GM18951 (cell line): ENCODE data around the gene TEX48.

Source experiments
- POLR2A ChIP-seq: IDR thresholded peaks from 4 replicates; pipeline ENCODE4 v1.6.1; 2011; ENCODE audit warnings: mild to moderate bottlenecking; ENCODE audit not compliant: insufficient read length, insufficient read depth; ENCODE audit errors: extremely low read depth
- in situ Hi-C: fragments of 300-500 bp; cut with MboI; formaldehyde crosslinking; loops from one replicate; pipeline ENCODE4 v1.12.0; 2022; ENCODE audit warnings: low sequenced_read_pairs, mixed read lengths, inconsistent platforms; ENCODE audit not compliant: unreplicated experiment

The TEX48 gene

GRCh38 chr9:114689813-114690212 is 7.8 kb upstream of the TEX48 start:
- no peak for TF ChIP-seq POLR2A
- in situ Hi-C loops: no loop called here

GRCh38 chr9:114688909-114689610 is 7.1 kb upstream of the TEX48 start:
- in situ Hi-C loops: no loop called here
- no peak for TF ChIP-seq POLR2A

GRCh38 chr9:114688379-114688778 is 6.4 kb upstream of the TEX48 start:
- TF ChIP-seq POLR2A: no peak
- in situ Hi-C loops: no loop called here

GRCh38 chr9:114687034-114687433 is 5.0 kb upstream of the TEX48 start:
- in situ Hi-C loops: no loop called here
- no peak for TF ChIP-seq POLR2A

- in situ Hi-C loops: no loop called here
Observed at GRCh38 chr9:114685951-114686350, 4.0 kb upstream of the TEX48 start.

GRCh38 chr9:114684036-114684435 is 2.0 kb upstream of the TEX48 start:
- in situ Hi-C loops: no loop called here

More at GRCh38 chr9:114685951-114686350, 4.0 kb upstream of the TEX48 start:
- no peak for TF ChIP-seq POLR2A

GRCh38 chr9:114682846-114683245 is 854 bp upstream of the TEX48 start:
- TF ChIP-seq POLR2A: no peak
- in situ Hi-C loops: no loop called here

More at GRCh38 chr9:114684036-114684435, 2.0 kb upstream of the TEX48 start:
- TF ChIP-seq POLR2A: no peak

GRCh38 chr9:114680259-114681001 is 1.6 kb downstream of the TEX48 start:
- in situ Hi-C loops: no loop called here
- no peak for TF ChIP-seq POLR2A

GRCh38 chr9:114678795-114679194 is 3.2 kb downstream of the TEX48 start:
- in situ Hi-C loops: no loop called here
- no peak for TF ChIP-seq POLR2A

- no peak for TF ChIP-seq POLR2A
- in situ Hi-C loops: no loop called here
Observed at GRCh38 chr9:114678130-114678529, 3.9 kb downstream of the TEX48 start.

GRCh38 chr9:114677418-114677817 is 4.6 kb downstream of the TEX48 start:
- TF ChIP-seq POLR2A: no peak
- in situ Hi-C loops: no loop called here

GRCh38 chr9:114676901-114677300 is 5.1 kb downstream of the TEX48 start:
- TF ChIP-seq POLR2A: no peak
- in situ Hi-C loops: no loop called here

- in situ Hi-C loops: loop anchor here (5.0 kb wide), 1 partner anchor 337 kb away; no protein-coding TSS in a partner anchor
- no peak for TF ChIP-seq POLR2A
Observed at GRCh38 chr9:114674798-114675540, 7.0 kb downstream of the TEX48 start.
